ENCODE data around the gene NEGR1. TPM values are rescaled to one million over a fixed set of nuclear protein-coding genes. Genes with fewer than 3 reads are reported as not detected.

Gene NEGR1
- polyA plus RNA-seq, 4 donors: 0.27 to 5.4 (median 1.7) TPM; not detected in 1

GRCh38 chr1:72137656-72138055, 144.7 kb downstream of the NEGR1 start:
- Histone ChIP-seq H3K27me3 (ENCODE audit: control insufficient read depth in 3 of 3, insufficient read depth in 3 of 3, low read length in 3 of 3) (no peaks in the 10 kb centered on the region), H3K4me3 (ENCODE audit: low read depth in 1 of 3, low read length in 3 of 3) (no peak overlapping the region), H3K9me3 (ENCODE audit: control insufficient read depth in 2 of 2, insufficient read depth in 1 of 2, low read depth in 1 of 2, low read length in 1 of 2) (peaks cover 0 to 2% of the 10 kb centered on the region in 2 donors), H3K4me1 (ENCODE audit: control insufficient read depth in 3 of 3, insufficient read depth in 2 of 3, low read depth in 1 of 3, low read length in 2 of 3) (no peaks in the 10 kb centered on the region), H3K27ac (ENCODE audit: low read depth in 1 of 3, low read length in 2 of 3) (no peak overlapping the region), H3K36me3 (ENCODE audit: control insufficient read depth in 3 of 3, insufficient read depth in 2 of 3, low read depth in 1 of 3, low read length in 3 of 3) (no peaks in the 10 kb centered on the region)
- DNase-seq (no peak), FAIRE-seq (no peak)
- 61 to 80% (median 79%) methylated on average over 1 of the region's 1 CpG for WGBS, 3 donors

- no peak for FAIRE-seq
- no peak overlapping the region for H3K4me3 ChIP-seq (ENCODE audit: low read depth in 1 of 3, low read length in 3 of 3)
- H3K27me3 ChIP-seq (ENCODE audit: control insufficient read depth in 3 of 3, insufficient read depth in 3 of 3, low read length in 3 of 3): no peaks in the 10 kb centered on the region
- H3K4me1 ChIP-seq (ENCODE audit: control insufficient read depth in 3 of 3, insufficient read depth in 2 of 3, low read depth in 1 of 3, low read length in 2 of 3): no peaks in the 10 kb centered on the region
- no peak for DNase-seq
- no peaks in the 10 kb centered on the region for H3K36me3 ChIP-seq (ENCODE audit: control insufficient read depth in 3 of 3, insufficient read depth in 2 of 3, low read depth in 1 of 3, low read length in 3 of 3)
- no peaks in the 10 kb centered on the region for H3K9me3 ChIP-seq (ENCODE audit: control insufficient read depth in 2 of 2, insufficient read depth in 1 of 2, low read depth in 1 of 2, low read length in 1 of 2)
- no peak overlapping the region for H3K27ac ChIP-seq (ENCODE audit: low read depth in 1 of 3, low read length in 2 of 3)
- 74 to 84% (median 82%) methylated on average over 2 of the region's 2 CpGs for WGBS, 3 donors
These were observed 152.5 kb downstream of the NEGR1 start for GRCh38 chr1:72129869-72130268.

GRCh38 chr1:72122099-72122880, 160.0 kb downstream of the NEGR1 start:
- Histone ChIP-seq H3K4me1 (ENCODE audit: control insufficient read depth in 3 of 3, insufficient read depth in 2 of 3, low read depth in 1 of 3, low read length in 2 of 3) (no peaks in the 10 kb centered on the region), H3K4me3 (ENCODE audit: low read depth in 1 of 3, low read length in 3 of 3) (no peak overlapping the region), H3K27ac (ENCODE audit: low read depth in 1 of 3, low read length in 2 of 3) (no peak overlapping the region), H3K36me3 (ENCODE audit: control insufficient read depth in 3 of 3, insufficient read depth in 2 of 3, low read depth in 1 of 3, low read length in 3 of 3) (no peaks in the 10 kb centered on the region), H3K27me3 (ENCODE audit: control insufficient read depth in 3 of 3, insufficient read depth in 3 of 3, low read length in 3 of 3) (no peaks in the 10 kb centered on the region), H3K9me3 (ENCODE audit: control insufficient read depth in 2 of 2, insufficient read depth in 1 of 2, low read depth in 1 of 2, low read length in 1 of 2) (no peaks in the 10 kb centered on the region)
- FAIRE-seq (no peak), DNase-seq (no peak)
- WGBS, 3 donors: 57 to 80% (median 72%) methylated on average over 4 of the region's 4 CpGs

DNA sequence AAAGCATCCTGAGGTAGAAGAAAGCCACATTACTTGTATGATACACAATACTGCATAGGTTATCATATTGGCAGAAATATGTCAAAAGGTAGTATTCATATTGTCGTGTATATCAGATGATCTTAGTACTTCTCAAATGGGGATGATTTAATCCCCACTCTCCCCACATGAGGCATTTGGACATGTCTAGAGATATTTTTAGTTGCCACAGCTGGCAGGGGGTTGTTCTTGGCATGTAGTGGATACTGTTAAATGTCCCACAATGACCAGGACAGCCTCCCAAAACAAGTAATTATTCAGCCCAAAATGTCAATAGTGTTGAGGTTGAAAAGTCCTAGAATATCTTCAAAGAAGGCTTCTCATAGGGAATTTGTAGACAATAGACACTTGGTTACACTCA, 162.8 kb downstream of the NEGR1 start:
- Histone ChIP-seq H3K36me3 (ENCODE audit: control insufficient read depth in 3 of 3, insufficient read depth in 2 of 3, low read depth in 1 of 3, low read length in 3 of 3) (no peaks in the 10 kb centered on the region), H3K4me1 (ENCODE audit: control insufficient read depth in 3 of 3, insufficient read depth in 2 of 3, low read depth in 1 of 3, low read length in 2 of 3) (no peaks in the 10 kb centered on the region), H3K4me3 (ENCODE audit: low read depth in 1 of 3, low read length in 3 of 3) (no peak overlapping the region), H3K9me3 (ENCODE audit: control insufficient read depth in 2 of 2, insufficient read depth in 1 of 2, low read depth in 1 of 2, low read length in 1 of 2) (no peaks in the 10 kb centered on the region), H3K27ac (ENCODE audit: low read depth in 1 of 3, low read length in 2 of 3) (no peak overlapping the region), H3K27me3 (ENCODE audit: control insufficient read depth in 3 of 3, insufficient read depth in 3 of 3, low read length in 3 of 3) (no peaks in the 10 kb centered on the region)
- DNase-seq (no peak), FAIRE-seq (no peak)
- 75 to 85% (median 80%) methylated on average over 1 of the region's 1 CpG for WGBS, 3 donors

- no peaks in the 10 kb centered on the region for H3K27me3 ChIP-seq (ENCODE audit: control insufficient read depth in 3 of 3, insufficient read depth in 3 of 3, low read length in 3 of 3)
- DNase-seq (no peak), FAIRE-seq (no peak)
- no peaks in the 10 kb centered on the region for H3K9me3 ChIP-seq (ENCODE audit: control insufficient read depth in 2 of 2, insufficient read depth in 1 of 2, low read depth in 1 of 2, low read length in 1 of 2)
- H3K27ac ChIP-seq (ENCODE audit: low read depth in 1 of 3, low read length in 2 of 3): no peak overlapping the region
- H3K4me1 ChIP-seq (ENCODE audit: control insufficient read depth in 3 of 3, insufficient read depth in 2 of 3, low read depth in 1 of 3, low read length in 2 of 3): no peaks in the 10 kb centered on the region
- 79 to 88% (median 84%) methylated on average over 2 of the region's 2 CpGs for WGBS, 3 donors
- H3K4me3 ChIP-seq (ENCODE audit: low read depth in 1 of 3, low read length in 3 of 3): no peak overlapping the region
- no peaks in the 10 kb centered on the region for H3K36me3 ChIP-seq (ENCODE audit: control insufficient read depth in 3 of 3, insufficient read depth in 2 of 3, low read depth in 1 of 3, low read length in 3 of 3)
These were observed 164.7 kb downstream of the NEGR1 start for GRCh38 chr1:72117621-72118020.

GRCh38 chr1:72115290-72115689, 167.0 kb downstream of the NEGR1 start:
- no peak for FAIRE-seq
- Histone ChIP-seq H3K27ac (ENCODE audit: low read depth in 1 of 3, low read length in 2 of 3) (no peak overlapping the region), H3K36me3 (ENCODE audit: control insufficient read depth in 3 of 3, insufficient read depth in 2 of 3, low read depth in 1 of 3, low read length in 3 of 3) (no peaks in the 10 kb centered on the region), H3K4me3 (ENCODE audit: low read depth in 1 of 3, low read length in 3 of 3) (no peak overlapping the region), H3K27me3 (ENCODE audit: control insufficient read depth in 3 of 3, insufficient read depth in 3 of 3, low read length in 3 of 3) (no peaks in the 10 kb centered on the region), H3K4me1 (ENCODE audit: control insufficient read depth in 3 of 3, insufficient read depth in 2 of 3, low read depth in 1 of 3, low read length in 2 of 3) (no peaks in the 10 kb centered on the region), H3K9me3 (ENCODE audit: control insufficient read depth in 2 of 2, insufficient read depth in 1 of 2, low read depth in 1 of 2, low read length in 1 of 2) (no peaks in the 10 kb centered on the region)
- 29 to 63% (median 37%) methylated on average over 2 of the region's 2 CpGs for WGBS, 3 donors
- DNase-seq: no peak

- Histone ChIP-seq H3K36me3 (ENCODE audit: control insufficient read depth in 3 of 3, insufficient read depth in 2 of 3, low read depth in 1 of 3, low read length in 3 of 3) (no peaks in the 10 kb centered on the region), H3K9me3 (ENCODE audit: control insufficient read depth in 2 of 2, insufficient read depth in 1 of 2, low read depth in 1 of 2, low read length in 1 of 2) (no peaks in the 10 kb centered on the region), H3K4me1 (ENCODE audit: control insufficient read depth in 3 of 3, insufficient read depth in 2 of 3, low read depth in 1 of 3, low read length in 2 of 3) (no peaks in the 10 kb centered on the region), H3K27me3 (ENCODE audit: control insufficient read depth in 3 of 3, insufficient read depth in 3 of 3, low read length in 3 of 3) (no peaks in the 10 kb centered on the region), H3K4me3 (ENCODE audit: low read depth in 1 of 3, low read length in 3 of 3) (no peak overlapping the region), H3K27ac (ENCODE audit: low read depth in 1 of 3, low read length in 2 of 3) (no peak overlapping the region)
- WGBS, 3 donors: 63 to 67% (median 63%) methylated on average over 4 of the region's 4 CpGs
- FAIRE-seq: no peak
- DNase-seq: no peak
These were observed 170.7 kb downstream of the NEGR1 start for GRCh38 chr1:72111662-72112061.

DNA sequence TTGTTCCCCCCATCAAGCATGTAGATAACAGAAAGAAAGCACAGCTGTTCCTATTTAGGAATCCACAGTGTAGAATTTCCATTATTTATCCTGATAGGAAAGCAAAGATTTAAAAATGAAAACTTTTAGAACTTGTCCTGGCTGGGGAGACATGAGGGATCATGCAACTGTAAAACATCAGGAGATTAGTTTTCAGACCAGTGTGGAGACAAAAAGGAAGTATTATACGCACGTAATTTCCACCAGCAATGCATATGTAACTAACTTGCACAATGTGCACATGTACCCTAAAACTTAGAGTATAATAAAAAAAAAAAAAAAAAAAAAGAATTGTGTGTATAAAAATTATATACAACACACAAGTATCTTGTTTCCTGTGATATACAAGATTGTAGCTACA, 172.4 kb downstream of the NEGR1 start:
- WGBS, 3 donors: 72 to 84% (median 80%) methylated on average over 2 of the region's 2 CpGs
- H3K9me3 ChIP-seq (ENCODE audit: control insufficient read depth in 2 of 2, insufficient read depth in 1 of 2, low read depth in 1 of 2, low read length in 1 of 2): no peaks in the 10 kb centered on the region
- FAIRE-seq: no peak

GRCh38 chr1:72105201-72105600, 177.1 kb downstream of the NEGR1 start:
- H3K27me3 ChIP-seq (ENCODE audit: control insufficient read depth in 3 of 3, insufficient read depth in 3 of 3, low read length in 3 of 3): no peaks in the 10 kb centered on the region
- FAIRE-seq (no peak), DNase-seq (no peak)
- H3K36me3 ChIP-seq (ENCODE audit: control insufficient read depth in 3 of 3, insufficient read depth in 2 of 3, low read depth in 1 of 3, low read length in 3 of 3): no peaks in the 10 kb centered on the region
- H3K9me3 ChIP-seq (ENCODE audit: control insufficient read depth in 2 of 2, insufficient read depth in 1 of 2, low read depth in 1 of 2, low read length in 1 of 2): no peaks in the 10 kb centered on the region
- H3K4me3 ChIP-seq (ENCODE audit: low read depth in 1 of 3, low read length in 3 of 3): no peak overlapping the region
- no peaks in the 10 kb centered on the region for H3K4me1 ChIP-seq (ENCODE audit: control insufficient read depth in 3 of 3, insufficient read depth in 2 of 3, low read depth in 1 of 3, low read length in 2 of 3)
- H3K27ac ChIP-seq (ENCODE audit: low read depth in 1 of 3, low read length in 2 of 3): no peak overlapping the region
- WGBS, 3 donors: 88 to 91% (median 89%) methylated on average over 2 of the region's 2 CpGs

More for the DNA sequence above, 172.4 kb downstream of the NEGR1 start:
- no peaks in the 10 kb centered on the region for H3K36me3 ChIP-seq (ENCODE audit: control insufficient read depth in 3 of 3, insufficient read depth in 2 of 3, low read depth in 1 of 3, low read length in 3 of 3)
- no peaks in the 10 kb centered on the region for H3K27me3 ChIP-seq (ENCODE audit: control insufficient read depth in 3 of 3, insufficient read depth in 3 of 3, low read length in 3 of 3)
- H3K4me3 ChIP-seq (ENCODE audit: low read depth in 1 of 3, low read length in 3 of 3): no peak overlapping the region
- no peak overlapping the region for H3K27ac ChIP-seq (ENCODE audit: low read depth in 1 of 3, low read length in 2 of 3)
- DNase-seq: no peak
- no peaks in the 10 kb centered on the region for H3K4me1 ChIP-seq (ENCODE audit: control insufficient read depth in 3 of 3, insufficient read depth in 2 of 3, low read depth in 1 of 3, low read length in 2 of 3)

All from small intestine (tissue), 7 donors.